Raji (cell line): ENCODE measurements around the gene PDXK.

Experiments used
- POLR2A ChIP-seq: IDR thresholded peaks from 2 replicates; pipeline ENCODE4 v1.6.1; 2011; ENCODE audit warnings: low read depth, low read length, control low read depth; ENCODE audit not compliant: insufficient read depth

Gene PDXK

GRCh38 chr21:43809346-43809799 is 90.4 kb downstream of the PDXK start:
- no peak for TF ChIP-seq POLR2A

- no peak for TF ChIP-seq POLR2A
Measured at GRCh38 chr21:43809853-43810504, 91.0 kb downstream of the PDXK start.

GRCh38 chr21:43810505-43811261 is 91.8 kb downstream of the PDXK start:
- TF ChIP-seq POLR2A = no peak

GRCh38 chr21:43811262-43812105 is 92.6 kb downstream of the PDXK start:
- no peak for TF ChIP-seq POLR2A
